D341Med (cell line): Measurements from ENCODE around the gene DHDH.
A peak's percentile ranks its signal among the peaks of the same experiment; 100 is the strongest.

Source experiments
- DNase-seq: peaks from one replicate; pipeline ENCODE4 v3.0.0; 2012; ENCODE audit warnings: low spot score

Gene DHDH

GRCh38 chr19:48950830-48951519, 17.5 kb downstream of the DHDH start:
- DNase-seq, result no peak

GRCh38 chr19:48953141-48953540, 19.6 kb downstream of the DHDH start:
- no peak for DNase-seq

- no peak for DNase-seq
These were observed 20.6 kb downstream of the DHDH start for GRCh38 chr19:48953990-48954594.

GRCh38 chr19:48954595-48955307, 21.3 kb downstream of the DHDH start, which contains the start of gene BAX:
TSS of gene BAX (plus strand) at chr19:48954875. CDS start at chr19:48954929, 54 bp downstream.
- peak; percentile 99 for DNase-seq

- no peak for DNase-seq
These were observed 21.9 kb downstream of the DHDH start for GRCh38 chr19:48955308-48955958.

GRCh38 chr19:48958006-48958405, 24.5 kb downstream of the DHDH start:
- DNase-seq, result no peak

GRCh38 chr19:48959341-48960239, 26.1 kb downstream of the DHDH start:
- DNase-seq, result no peak

GRCh38 chr19:48961051-48961649, 27.7 kb downstream of the DHDH start:
- no peak for DNase-seq

GRCh38 chr19:48961673-48962028, 28.2 kb downstream of the DHDH start:
- DNase-seq, result no peak

GRCh38 chr19:48962029-48962848, 28.7 kb downstream of the DHDH start:
- no peak for DNase-seq

GRCh38 chr19:48962849-48963165, 29.3 kb downstream of the DHDH start:
- DNase-seq, result no peak

GRCh38 chr19:48963371-48964204, 30.1 kb downstream of the DHDH start:
- DNase-seq, result no peak

GRCh38 chr19:48964205-48965039, 30.9 kb downstream of the DHDH start:
- no peak for DNase-seq

GRCh38 chr19:48965040-48965805, 31.7 kb downstream of the DHDH start, which contains the start of gene FTL:
TSS of gene FTL (plus strand) at chr19:48965309. CDS start at chr19:48965508, 199 bp downstream.
- peak; percentile 98 for DNase-seq

GRCh38 chr19:48965806-48966540, 32.5 kb downstream of the DHDH start:
- DNase-seq, result peak; percentile 80

- no peak for DNase-seq
These were observed 33.2 kb downstream of the DHDH start for GRCh38 chr19:48966541-48967345.
